Stomach (tissue), 9 donors: Measurements from ENCODE around the gene SHC1. TPM values are rescaled to one million over a fixed set of nuclear protein-coding genes. Genes with fewer than 3 reads are reported as not detected.

Experiments
- DNase-seq, 2 donors: peaks; one replicate each; pipeline versions ENCODE4 v3.0.0 to v3.0.0-alpha.2; 2013 to 2019
- H3K27ac ChIP-seq, 5 donors: fragments of 200-600 bp in 4 of 5; sonication (generic) in 4 of 5; one replicate each; pipeline ENCODE4 v1.5.1; 2013 to 2019; ENCODE audit warnings: mild to moderate bottlenecking in 1 of 5, moderate library complexity in 1 of 5
- H3K27me3 ChIP-seq, 3 donors: fragments of 200-600 bp; sonication (generic); one replicate each; pipeline ENCODE4 v1.5.1; 2017 to 2019; ENCODE audit warnings: mixed run types in 1 of 3
- H3K36me3 ChIP-seq, 4 donors: fragments of 200-600 bp; sonication (generic); 1 replicate in 3 of 4; 2 replicates in 1 of 4; pipeline ENCODE4 v1.5.1; 2016 to 2019
- H3K4me1 ChIP-seq, 4 donors: fragments of 200-600 bp; sonication (generic); one replicate each; pipeline ENCODE4 v1.5.1; 2016 to 2019
- H3K4me3 ChIP-seq, 4 donors: fragments of 200-600 bp; sonication (generic) in 3 of 4; one replicate each; pipeline ENCODE4 v1.5.1; 2016 to 2019; ENCODE audit warnings: mild to moderate bottlenecking in 1 of 4
- H3K9me3 ChIP-seq, 4 donors: fragments of 200-600 bp; sonication (generic); one replicate each; pipeline ENCODE4 v1.5.1; 2016 to 2019
- EP300 ChIP-seq: sonication (generic); formaldehyde crosslinking; IDR thresholded peaks from one replicate; pipeline ENCODE4 v1.6.1; 2017; ENCODE audit warnings: antibody characterized with exemption
- POLR2A ChIP-seq, 4 donors: fragments of 450-650 bp; IDR thresholded peaks; one replicate each; pipeline ENCODE4 v1.6.1; 2016; ENCODE audit warnings: antibody characterized with exemption in 4 of 4, control low read depth in 2 of 4, mild to moderate bottlenecking in 1 of 4, moderate library complexity in 1 of 4
- POLR2AphosphoS5 ChIP-seq, 3 donors: sonication (generic); formaldehyde crosslinking; IDR thresholded peaks; one replicate each; pipeline ENCODE4 v1.6.1; 2016; ENCODE audit warnings: antibody characterized with exemption in 3 of 3
- WGBS, 5 donors: extraction: QIAGEN DNeasy Blood & Tissue Kit in 3 of 5; methylation state at CpG; one replicate each; pipeline versions ENCODE4 v1.1.5 to v1.1.7; 2013 to 2018; 5-methylcytosine and 5-hydroxymethylcytosine counted together
- intact Hi-C: fragments of 100-400 bp; cut with DNase I; formaldehyde crosslinking; loops from one replicate; pipeline ENCODE4 v1.15.1; 2023; ENCODE audit warnings: low total_unique reads
- polyA plus RNA-seq, 3 donors: library from polyadenylated mRNA; stranded (reverse); fragments of 200-250 nt; gene quantifications; one replicate each; pipeline ENCODE4 v1.2.3, GENCODE V29; 2013
- total RNA-seq, 5 donors: library from RNA; depleted of rRNA; stranded (reverse); fragments of >200 nt; gene quantifications; one replicate each; pipeline versions ENCODE4 v1.1.0 to v1.2.3, GENCODE V29; 2014 to 2016
- TF ChIP-seq, protein P1 (sequence below), 7 experiments: fragments of 450-650 bp in 4 of 7; fragments of 200-600 bp in 3 of 7; sonication (generic) in 3 of 7; IDR thresholded peaks; one replicate each; pipeline ENCODE4 v1.5.1; 2016 to 2019; ENCODE audit warnings: antibody characterized with exemption in 7 of 7, control low read depth in 2 of 7, mild to moderate bottlenecking in 1 of 7
- donor health status: healthy with polysubstance abuse.
- donor health status: Bipolar disorder and iron deficiency.
- donor health status: healthy.

The SHC1 gene
- total and polyA plus RNA-seq, 8 donors = 23.2 to 81.1 (median 58.0) TPM

GRCh38 chr1:154972517-154973343 lies 2.2 kb upstream of the SHC1 start:
- H3K27ac ChIP-seq = peak overlapping the region; percentile 96 to 100 (median 99)
- H3K27me3 ChIP-seq = no peaks in the 10 kb centered on the region
- intact Hi-C loops = no loop called here
- TF ChIP-seq POLR2AphosphoS5 (IDR thresholded peaks at IDR 0.05) (peak; percentile 44 to 90 (median 88)), POLR2A (IDR thresholded peaks at IDR 0.05) (no peak), EP300 (peak; percentile 67)
- TF ChIP-seq, protein P1, sequence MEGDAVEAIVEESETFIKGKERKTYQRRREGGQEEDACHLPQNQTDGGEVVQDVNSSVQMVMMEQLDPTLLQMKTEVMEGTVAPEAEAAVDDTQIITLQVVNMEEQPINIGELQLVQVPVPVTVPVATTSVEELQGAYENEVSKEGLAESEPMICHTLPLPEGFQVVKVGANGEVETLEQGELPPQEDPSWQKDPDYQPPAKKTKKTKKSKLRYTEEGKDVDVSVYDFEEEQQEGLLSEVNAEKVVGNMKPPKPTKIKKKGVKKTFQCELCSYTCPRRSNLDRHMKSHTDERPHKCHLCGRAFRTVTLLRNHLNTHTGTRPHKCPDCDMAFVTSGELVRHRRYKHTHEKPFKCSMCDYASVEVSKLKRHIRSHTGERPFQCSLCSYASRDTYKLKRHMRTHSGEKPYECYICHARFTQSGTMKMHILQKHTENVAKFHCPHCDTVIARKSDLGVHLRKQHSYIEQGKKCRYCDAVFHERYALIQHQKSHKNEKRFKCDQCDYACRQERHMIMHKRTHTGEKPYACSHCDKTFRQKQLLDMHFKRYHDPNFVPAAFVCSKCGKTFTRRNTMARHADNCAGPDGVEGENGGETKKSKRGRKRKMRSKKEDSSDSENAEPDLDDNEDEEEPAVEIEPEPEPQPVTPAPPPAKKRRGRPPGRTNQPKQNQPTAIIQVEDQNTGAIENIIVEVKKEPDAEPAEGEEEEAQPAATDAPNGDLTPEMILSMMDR (IDR thresholded peaks at IDR 0.05) = no peak
- H3K4me3 ChIP-seq = peak overlapping the region; percentile 64 to 70 (median 68)
- peaks cover 53 to 73% (median 59%) of the 10 kb centered on the region in 4 donors for H3K4me1 ChIP-seq
- 15 to 29% (median 19%) methylated on average over 18 of the region's 18 CpGs for WGBS, 5 donors
- peak; percentile 83 to 90 for DNase-seq
- H3K9me3 ChIP-seq = no peaks in the 10 kb centered on the region
- H3K36me3 ChIP-seq = peaks cover 3 to 23% (median 16%) of the 10 kb centered on the region in 4 donors

DNA sequence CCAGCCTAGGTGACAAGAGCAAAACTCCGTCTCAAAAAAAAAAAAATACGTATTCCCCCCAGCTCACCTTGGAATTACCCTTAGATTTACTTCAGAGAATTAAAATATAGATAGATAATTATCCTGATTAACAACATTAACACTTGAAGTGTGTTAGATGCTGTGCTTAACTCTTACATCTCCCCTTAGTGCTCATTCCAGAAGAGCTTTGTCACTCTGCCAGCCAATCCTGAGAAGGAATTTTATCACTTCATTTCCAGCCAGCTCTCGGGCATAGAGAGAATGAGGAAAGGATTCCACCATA lies 1.6 kb upstream of the SHC1 start:
- Histone ChIP-seq H3K27me3 (no peaks in the 10 kb centered on the region), H3K4me3 (peak overlapping the region in 3 of 4 donors; percentile 7 to 70 (median 64)), H3K4me1 (peaks cover 53 to 79% (median 65%) of the 10 kb centered on the region in 4 donors), H3K27ac (peak overlapping the region; percentile 96 to 100 (median 99)), H3K36me3 (peaks cover 9 to 28% (median 22%) of the 10 kb centered on the region in 4 donors), H3K9me3 (no peaks in the 10 kb centered on the region)
- intact Hi-C loops = no loop called here
- 51 to 59% (median 51%) methylated on average over 3 of the region's 3 CpGs for WGBS, 5 donors
- TF ChIP-seq POLR2A (IDR thresholded peaks at IDR 0.05) (no peak), POLR2AphosphoS5 (IDR thresholded peaks at IDR 0.05) (no peak), EP300 (no peak)
- TF ChIP-seq, protein P1 (IDR thresholded peaks at IDR 0.05) = no peak
- no peak for DNase-seq

DNA sequence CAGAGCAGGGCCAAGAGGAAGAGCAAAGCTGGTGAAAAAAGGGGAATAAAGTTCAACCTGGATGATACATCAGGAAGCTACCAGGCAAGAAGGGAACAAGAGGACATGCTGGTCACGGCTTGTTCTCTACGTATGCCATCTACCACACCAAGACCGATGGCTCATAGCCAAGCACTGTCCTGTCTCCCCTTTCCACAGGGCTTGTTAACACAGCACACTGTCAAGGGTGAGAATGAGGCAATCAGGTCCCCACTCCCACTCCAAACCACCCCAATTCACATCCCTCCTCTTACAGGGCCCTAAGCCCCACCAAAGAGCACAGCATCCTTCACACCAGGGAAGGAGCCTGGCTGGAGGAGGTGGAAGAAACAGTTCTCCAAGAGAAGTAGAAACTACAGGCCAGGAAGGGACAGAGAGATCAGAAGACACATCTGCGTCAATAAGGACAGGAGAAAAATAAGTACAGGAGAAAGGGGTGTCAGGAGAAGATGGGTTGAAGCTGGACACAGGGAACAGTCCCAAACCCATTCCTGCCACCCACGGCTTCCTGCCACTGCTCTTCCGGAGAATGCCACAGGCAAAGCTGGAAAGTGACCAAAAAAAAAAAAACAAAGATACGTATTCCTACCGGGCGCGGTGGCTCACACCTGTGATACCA lies 923 bp upstream of the SHC1 start:
- peak overlapping the region; percentile 42 to 64 (median 43) for H3K4me3 ChIP-seq
- peak overlapping the region; percentile 82 to 100 (median 99) for H3K27ac ChIP-seq
- peaks cover 15 to 35% (median 29%) of the 10 kb centered on the region in 4 donors for H3K36me3 ChIP-seq
- peaks cover 49 to 83% (median 68%) of the 10 kb centered on the region in 4 donors for H3K4me1 ChIP-seq
- intact Hi-C loops = no loop called here
- no peaks in the 10 kb centered on the region for H3K9me3 ChIP-seq
- H3K27me3 ChIP-seq = no peaks in the 10 kb centered on the region
- no peak for TF ChIP-seq POLR2A (IDR thresholded peaks at IDR 0.05)
- peak in 1 of 3 donors; percentile 9 for TF ChIP-seq POLR2AphosphoS5 (IDR thresholded peaks at IDR 0.05)
- no peak for TF ChIP-seq EP300
- DNase-seq = peak; percentile 8 to 50
- WGBS, 5 donors = 24 to 40% (median 30%) methylated on average over 10 of the region's 10 CpGs

GRCh38 chr1:154969860-154970452 lies 591 bp downstream of the SHC1 start:
- intact Hi-C loops = loop anchor here (10.0 kb wide), 1 partner anchor 45 kb away; no protein-coding TSS in a partner anchor
- no peak for TF ChIP-seq POLR2A (IDR thresholded peaks at IDR 0.05)
- TF ChIP-seq EP300 = no peak
- TF ChIP-seq, protein P1 (IDR thresholded peaks at IDR 0.05) = no peak
- no peak for TF ChIP-seq POLR2AphosphoS5 (IDR thresholded peaks at IDR 0.05)
- Histone ChIP-seq H3K27ac (peak overlapping the region; percentile 82 to 100 (median 99)), H3K27me3 (no peaks in the 10 kb centered on the region), H3K4me1 (peaks cover 41 to 76% (median 71%) of the 10 kb centered on the region in 4 donors), H3K9me3 (no peaks in the 10 kb centered on the region), H3K4me3 (peak overlapping the region; percentile 42 to 64 (median 43)), H3K36me3 (peaks cover 30 to 51% (median 44%) of the 10 kb centered on the region in 4 donors)
- DNase-seq = peak in 1 of 2 donors; percentile 57
- WGBS, 5 donors = 31 to 50% (median 41%) methylated on average over 20 to 22 of the region's 22 CpGs
